ENCODE results near the gene MYT1. TPM values are rescaled to one million over a fixed set of nuclear protein-coding genes. Genes with fewer than 3 reads are reported as not detected.

Gene MYT1
- total and polyA plus RNA-seq, 9 of the 15 experiments (the other 6 are each of a cell fraction or from before 2014, with no cell fraction given) = 0.02 to 0.12 (median 0.06) TPM; not detected in 4

DNA sequence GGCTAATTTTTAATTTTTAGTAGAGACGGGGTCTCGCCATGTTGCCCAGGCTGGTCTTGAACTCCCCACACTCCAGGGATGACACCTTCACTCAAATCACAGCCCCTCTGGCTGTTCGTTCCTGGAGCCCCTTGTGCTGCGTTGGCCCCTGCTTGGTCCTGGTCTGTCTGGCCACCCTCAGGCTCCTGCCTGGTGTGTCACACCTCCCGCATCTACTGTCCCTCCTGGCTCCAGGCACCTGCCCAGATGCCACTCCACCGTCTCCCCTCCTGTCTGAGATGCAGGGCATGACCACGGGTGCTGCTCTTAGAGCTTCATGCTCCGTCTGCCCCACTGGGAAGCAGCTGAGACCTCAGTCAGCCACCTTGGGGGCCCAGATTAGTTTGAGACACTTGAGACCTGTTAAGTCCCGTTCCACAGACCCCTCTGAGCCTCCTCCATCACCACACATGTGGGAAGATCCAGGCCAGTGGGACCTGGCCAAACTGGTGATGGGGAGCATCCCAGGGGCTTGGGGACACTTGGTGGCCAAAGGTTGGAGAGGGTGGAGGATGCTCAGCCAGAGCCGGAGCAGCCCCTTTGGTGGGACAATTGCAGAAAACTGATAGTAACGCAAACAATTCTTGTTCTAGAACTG is 35.0 kb upstream of the MYT1 start (continued):
- TF ChIP-seq MLX (CRISPR knock-in tag; conservative IDR thresholded peaks at IDR 0.05) (no peak), CREBBP (IDR thresholded peaks at IDR 0.05; ENCODE audit: low read depth, low read length) (no peak)

DNA sequence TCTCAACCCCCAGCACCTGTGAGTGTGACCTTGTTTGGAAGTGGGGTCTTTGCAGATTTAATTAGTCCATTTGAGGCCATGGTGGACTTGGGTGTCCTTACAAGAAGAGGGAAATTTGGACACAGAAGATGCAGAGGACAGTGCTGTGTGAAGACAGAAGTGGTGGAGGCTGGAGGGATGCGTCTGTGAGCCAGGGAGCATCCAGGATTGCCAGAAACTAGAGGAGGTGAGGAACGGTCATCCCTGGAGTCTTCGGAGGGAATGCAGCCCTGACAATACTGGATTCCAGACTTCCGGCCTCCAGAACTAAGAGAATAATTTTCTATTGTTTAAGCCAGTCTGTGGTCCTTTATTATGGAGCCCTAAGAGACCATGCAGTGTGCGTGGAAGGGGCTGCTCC is 34.0 kb upstream of the MYT1 start:
- FAIRE-seq (no peak), ATAC-seq (no peak), DNase-seq (ENCODE audit: extremely low read depth in 1 of 4, low spot score in 3 of 4) (no peak)
- H3K79me2 ChIP-seq (ENCODE audit: control insufficient read depth, insufficient read depth, low read length) = no peaks in the 10 kb centered on the region
- BruUV-seq (replicated peaks) = no TSS peak
- in situ Hi-C loops (cut with MboI) (no loop called here), intact Hi-C loops (cut with micrococcal nuclease) (no loop called here)
- 0% methylated on average over 5 of the region's 5 CpGs for WGBS (ENCODE audit: insufficient coverage, low coverage, missing lambda C conversion rate)
- no peaks in the 10 kb centered on the region for H3K9me3 ChIP-seq (replicated peaks; ENCODE audit: control insufficient read depth, insufficient read depth, low read depth, low read length)
- H3K4me2 ChIP-seq (ENCODE audit: insufficient read depth, low read length) = no peak overlapping the region
- no peaks in the 10 kb centered on the region for H4K20me1 ChIP-seq (replicated peaks; ENCODE audit: control insufficient read depth, insufficient read depth, low read length)
- H3K36me3 ChIP-seq (ENCODE audit: control insufficient read depth, insufficient read depth, low read length) = no peaks in the 10 kb centered on the region
- ChIA-PET POLR2A (no interaction called here), CTCF (ENCODE audit: low intra/inter-chr PET ratio) (no interaction called here)
- no peak overlapping the region for H3K4me3 ChIP-seq
- peaks cover 0 to 14% of the 10 kb centered on the region in 2 experiments; a peak in 3 of 5 replicates for H3K27me3 ChIP-seq (ENCODE audit: control insufficient read depth in 2 of 2, insufficient read depth in 2 of 2, low read length in 2 of 2)
- H3K9me1 ChIP-seq (ENCODE audit: control insufficient read depth, insufficient read depth, low read length) = no peaks in the 10 kb centered on the region
- H3K9ac ChIP-seq (ENCODE audit: insufficient read depth in 1 of 2, low read depth in 2 of 2, low read length in 2 of 2) = no peak overlapping the region
- H3K27ac ChIP-seq (ENCODE audit: extremely low read depth, low read depth, low read length) = no peak overlapping the region
- H2AFZ ChIP-seq (ENCODE audit: low read depth, low read length) = no peak overlapping the region
- H3K4me1 ChIP-seq (replicated peaks in 1 of 2; ENCODE audit: control insufficient read depth in 2 of 2, insufficient read depth in 2 of 2, low read length in 2 of 2) = no peaks in the 10 kb centered on the region; a peak in 1 of 5 replicates
- TF ChIP-seq NR2C2 (CRISPR knock-in tag; IDR thresholded peaks at IDR 0.05) = no peak
- no peak for TF ChIP-seq NR2C2 (tag; IDR thresholded peaks at IDR 0.05)
- TF ChIP-seq, protein P1, sequence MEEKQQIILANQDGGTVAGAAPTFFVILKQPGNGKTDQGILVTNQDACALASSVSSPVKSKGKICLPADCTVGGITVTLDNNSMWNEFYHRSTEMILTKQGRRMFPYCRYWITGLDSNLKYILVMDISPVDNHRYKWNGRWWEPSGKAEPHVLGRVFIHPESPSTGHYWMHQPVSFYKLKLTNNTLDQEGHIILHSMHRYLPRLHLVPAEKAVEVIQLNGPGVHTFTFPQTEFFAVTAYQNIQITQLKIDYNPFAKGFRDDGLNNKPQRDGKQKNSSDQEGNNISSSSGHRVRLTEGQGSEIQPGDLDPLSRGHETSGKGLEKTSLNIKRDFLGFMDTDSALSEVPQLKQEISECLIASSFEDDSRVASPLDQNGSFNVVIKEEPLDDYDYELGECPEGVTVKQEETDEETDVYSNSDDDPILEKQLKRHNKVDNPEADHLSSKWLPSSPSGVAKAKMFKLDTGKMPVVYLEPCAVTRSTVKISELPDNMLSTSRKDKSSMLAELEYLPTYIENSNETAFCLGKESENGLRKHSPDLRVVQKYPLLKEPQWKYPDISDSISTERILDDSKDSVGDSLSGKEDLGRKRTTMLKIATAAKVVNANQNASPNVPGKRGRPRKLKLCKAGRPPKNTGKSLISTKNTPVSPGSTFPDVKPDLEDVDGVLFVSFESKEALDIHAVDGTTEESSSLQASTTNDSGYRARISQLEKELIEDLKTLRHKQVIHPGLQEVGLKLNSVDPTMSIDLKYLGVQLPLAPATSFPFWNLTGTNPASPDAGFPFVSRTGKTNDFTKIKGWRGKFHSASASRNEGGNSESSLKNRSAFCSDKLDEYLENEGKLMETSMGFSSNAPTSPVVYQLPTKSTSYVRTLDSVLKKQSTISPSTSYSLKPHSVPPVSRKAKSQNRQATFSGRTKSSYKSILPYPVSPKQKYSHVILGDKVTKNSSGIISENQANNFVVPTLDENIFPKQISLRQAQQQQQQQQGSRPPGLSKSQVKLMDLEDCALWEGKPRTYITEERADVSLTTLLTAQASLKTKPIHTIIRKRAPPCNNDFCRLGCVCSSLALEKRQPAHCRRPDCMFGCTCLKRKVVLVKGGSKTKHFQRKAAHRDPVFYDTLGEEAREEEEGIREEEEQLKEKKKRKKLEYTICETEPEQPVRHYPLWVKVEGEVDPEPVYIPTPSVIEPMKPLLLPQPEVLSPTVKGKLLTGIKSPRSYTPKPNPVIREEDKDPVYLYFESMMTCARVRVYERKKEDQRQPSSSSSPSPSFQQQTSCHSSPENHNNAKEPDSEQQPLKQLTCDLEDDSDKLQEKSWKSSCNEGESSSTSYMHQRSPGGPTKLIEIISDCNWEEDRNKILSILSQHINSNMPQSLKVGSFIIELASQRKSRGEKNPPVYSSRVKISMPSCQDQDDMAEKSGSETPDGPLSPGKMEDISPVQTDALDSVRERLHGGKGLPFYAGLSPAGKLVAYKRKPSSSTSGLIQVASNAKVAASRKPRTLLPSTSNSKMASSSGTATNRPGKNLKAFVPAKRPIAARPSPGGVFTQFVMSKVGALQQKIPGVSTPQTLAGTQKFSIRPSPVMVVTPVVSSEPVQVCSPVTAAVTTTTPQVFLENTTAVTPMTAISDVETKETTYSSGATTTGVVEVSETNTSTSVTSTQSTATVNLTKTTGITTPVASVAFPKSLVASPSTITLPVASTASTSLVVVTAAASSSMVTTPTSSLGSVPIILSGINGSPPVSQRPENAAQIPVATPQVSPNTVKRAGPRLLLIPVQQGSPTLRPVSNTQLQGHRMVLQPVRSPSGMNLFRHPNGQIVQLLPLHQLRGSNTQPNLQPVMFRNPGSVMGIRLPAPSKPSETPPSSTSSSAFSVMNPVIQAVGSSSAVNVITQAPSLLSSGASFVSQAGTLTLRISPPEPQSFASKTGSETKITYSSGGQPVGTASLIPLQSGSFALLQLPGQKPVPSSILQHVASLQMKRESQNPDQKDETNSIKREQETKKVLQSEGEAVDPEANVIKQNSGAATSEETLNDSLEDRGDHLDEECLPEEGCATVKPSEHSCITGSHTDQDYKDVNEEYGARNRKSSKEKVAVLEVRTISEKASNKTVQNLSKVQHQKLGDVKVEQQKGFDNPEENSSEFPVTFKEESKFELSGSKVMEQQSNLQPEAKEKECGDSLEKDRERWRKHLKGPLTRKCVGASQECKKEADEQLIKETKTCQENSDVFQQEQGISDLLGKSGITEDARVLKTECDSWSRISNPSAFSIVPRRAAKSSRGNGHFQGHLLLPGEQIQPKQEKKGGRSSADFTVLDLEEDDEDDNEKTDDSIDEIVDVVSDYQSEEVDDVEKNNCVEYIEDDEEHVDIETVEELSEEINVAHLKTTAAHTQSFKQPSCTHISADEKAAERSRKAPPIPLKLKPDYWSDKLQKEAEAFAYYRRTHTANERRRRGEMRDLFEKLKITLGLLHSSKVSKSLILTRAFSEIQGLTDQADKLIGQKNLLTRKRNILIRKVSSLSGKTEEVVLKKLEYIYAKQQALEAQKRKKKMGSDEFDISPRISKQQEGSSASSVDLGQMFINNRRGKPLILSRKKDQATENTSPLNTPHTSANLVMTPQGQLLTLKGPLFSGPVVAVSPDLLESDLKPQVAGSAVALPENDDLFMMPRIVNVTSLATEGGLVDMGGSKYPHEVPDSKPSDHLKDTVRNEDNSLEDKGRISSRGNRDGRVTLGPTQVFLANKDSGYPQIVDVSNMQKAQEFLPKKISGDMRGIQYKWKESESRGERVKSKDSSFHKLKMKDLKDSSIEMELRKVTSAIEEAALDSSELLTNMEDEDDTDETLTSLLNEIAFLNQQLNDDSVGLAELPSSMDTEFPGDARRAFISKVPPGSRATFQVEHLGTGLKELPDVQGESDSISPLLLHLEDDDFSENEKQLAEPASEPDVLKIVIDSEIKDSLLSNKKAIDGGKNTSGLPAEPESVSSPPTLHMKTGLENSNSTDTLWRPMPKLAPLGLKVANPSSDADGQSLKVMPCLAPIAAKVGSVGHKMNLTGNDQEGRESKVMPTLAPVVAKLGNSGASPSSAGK (IDR thresholded peaks at IDR 0.05) = no peak
